ENCODE data around the gene VPS51.
"Not testable (repeated sequence)": the region's sequence is repeated elsewhere in the genome, so short reads cannot be mapped to it uniquely, and the experiment has no call there.

DNA sequence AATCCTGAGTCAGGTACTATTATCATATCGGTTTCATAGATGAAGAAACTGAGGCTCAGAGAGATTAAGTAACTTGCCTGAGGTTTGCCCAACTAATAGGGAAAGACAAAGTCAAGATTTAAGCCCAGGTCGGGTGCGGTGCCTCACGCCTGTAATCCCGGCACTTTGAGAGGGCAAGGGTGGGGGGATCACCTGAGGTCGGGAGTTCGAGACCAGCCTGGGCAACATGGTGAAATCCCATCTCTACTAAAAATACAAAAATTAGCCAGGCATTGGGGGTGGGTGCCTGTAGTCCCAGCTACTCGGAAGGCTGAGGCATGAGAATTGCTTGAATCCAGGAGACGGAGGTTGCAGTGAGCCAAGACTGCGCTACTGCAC is 54.1 kb downstream of the VPS51 start:
- TF ChIP-seq EP300 (IDR thresholded peaks at IDR 0.05); POLR2AphosphoS5 (IDR thresholded peaks at IDR 0.05); POLR2A (IDR thresholded peaks at IDR 0.05; ENCODE audit: low read depth): not testable (repeated sequence)
- TF ChIP-seq, protein P1, sequence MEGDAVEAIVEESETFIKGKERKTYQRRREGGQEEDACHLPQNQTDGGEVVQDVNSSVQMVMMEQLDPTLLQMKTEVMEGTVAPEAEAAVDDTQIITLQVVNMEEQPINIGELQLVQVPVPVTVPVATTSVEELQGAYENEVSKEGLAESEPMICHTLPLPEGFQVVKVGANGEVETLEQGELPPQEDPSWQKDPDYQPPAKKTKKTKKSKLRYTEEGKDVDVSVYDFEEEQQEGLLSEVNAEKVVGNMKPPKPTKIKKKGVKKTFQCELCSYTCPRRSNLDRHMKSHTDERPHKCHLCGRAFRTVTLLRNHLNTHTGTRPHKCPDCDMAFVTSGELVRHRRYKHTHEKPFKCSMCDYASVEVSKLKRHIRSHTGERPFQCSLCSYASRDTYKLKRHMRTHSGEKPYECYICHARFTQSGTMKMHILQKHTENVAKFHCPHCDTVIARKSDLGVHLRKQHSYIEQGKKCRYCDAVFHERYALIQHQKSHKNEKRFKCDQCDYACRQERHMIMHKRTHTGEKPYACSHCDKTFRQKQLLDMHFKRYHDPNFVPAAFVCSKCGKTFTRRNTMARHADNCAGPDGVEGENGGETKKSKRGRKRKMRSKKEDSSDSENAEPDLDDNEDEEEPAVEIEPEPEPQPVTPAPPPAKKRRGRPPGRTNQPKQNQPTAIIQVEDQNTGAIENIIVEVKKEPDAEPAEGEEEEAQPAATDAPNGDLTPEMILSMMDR (IDR thresholded peaks at IDR 0.05) = not testable (repeated sequence)

Data from esophagus muscularis mucosa (tissue), 4 donors.